Adipose tissue (tissue), 3 donors: Measurements from ENCODE around the gene DPM2. TPM values are rescaled to one million over a fixed set of nuclear protein-coding genes. Genes with fewer than 3 reads are reported as not detected.

Experiments
- H3K27ac ChIP-seq: one replicate; pipeline ENCODE4 v1.5.1; 2013; ENCODE audit warnings: low read depth, low read length
- WGBS, 3 donors: extraction: QIAGEN DNeasy Blood & Tissue Kit; methylation state at CpG; one replicate each; pipeline ENCODE4 v1.1.7; 2013; 5-methylcytosine and 5-hydroxymethylcytosine counted together
- polyA plus RNA-seq, 3 donors: library from polyadenylated mRNA; stranded (reverse); fragments of 200-250 nt; gene quantifications; one replicate each; pipeline ENCODE4 v1.2.3, GENCODE V29; 2013
- donor health status: healthy with polysubstance abuse.
- donor health status: Bipolar disorder and iron deficiency.
- donor health status: healthy.

Gene DPM2
- 10 to 100 TPM; 26.9 to 40.5 (median 30.2) TPM for polyA plus RNA-seq

- WGBS, 3 donors = 5 to 6% (median 6%) methylated on average over 56 to 60 of the region's 60 CpGs
- no peak within 1 kb of the TSS for H3K27ac ChIP-seq
Observed at GRCh38 chr9:127937388-127938297, at the start of gene DPM2. Gene DPM2, minus strand, starts transcription at chr9:127937854. Its CDS starts 34 bp downstream, at chr9:127937820.

GRCh38 chr9:127987103-127987614, 49.5 kb upstream of the DPM2 start:
- WGBS, 3 donors = 28 to 93% (median 83%) methylated on average over 9 of the region's 9 CpGs
- no peak overlapping the region for H3K27ac ChIP-seq

GRCh38 chr9:127985011-127985410, 47.4 kb upstream of the DPM2 start:
- 74 to 96% (median 92%) methylated on average over 3 of the region's 3 CpGs for WGBS, 3 donors
- no peak overlapping the region for H3K27ac ChIP-seq

- H3K27ac ChIP-seq = no peak overlapping the region
- 89 to 93% (median 90%) methylated on average over 9 of the region's 9 CpGs for WGBS, 3 donors
Observed at GRCh38 chr9:127983847-127984289, 46.2 kb upstream of the DPM2 start.

GRCh38 chr9:127982912-127983311, 45.3 kb upstream of the DPM2 start:
- no peak overlapping the region for H3K27ac ChIP-seq
- WGBS, 3 donors = 57 to 95% (median 70%) methylated on average over 1 of the region's 1 CpG

- 62 to 70% (median 63%) methylated on average over 11 of the region's 11 CpGs for WGBS, 3 donors
- H3K27ac ChIP-seq = no peak overlapping the region
Observed at GRCh38 chr9:127981559-127982121, 44.0 kb upstream of the DPM2 start.

GRCh38 chr9:127980706-127981558, 43.3 kb upstream of the DPM2 start, which contains the start of gene EEIG1:
Gene EEIG1, minus strand, starts transcription at chr9:127980989. Its CDS starts 852 bp downstream, at chr9:127980137.
- 0 to 1% (median 0%) methylated on average over 62 to 93 of the region's 93 CpGs for WGBS, 3 donors

GRCh38 chr9:127980060-127980705, 42.5 kb upstream of the DPM2 start:
- no peak overlapping the region for H3K27ac ChIP-seq
- WGBS, 3 donors = 0 to 1% (median 1%) methylated on average over 42 to 61 of the region's 61 CpGs

More at GRCh38 chr9:127980706-127981558, 43.3 kb upstream of the DPM2 start, which contains the start of gene EEIG1:
- H3K27ac ChIP-seq = peak within 1 kb of the TSS; percentile 41

- no peak overlapping the region for H3K27ac ChIP-seq
- 2 to 14% (median 12%) methylated on average over 24 of the region's 24 CpGs for WGBS, 3 donors
Observed at GRCh38 chr9:127979333-127980059, 41.8 kb upstream of the DPM2 start.

GRCh38 chr9:127979015-127979332, 41.3 kb upstream of the DPM2 start:
- 23 to 67% (median 61%) methylated on average over 5 of the region's 5 CpGs for WGBS, 3 donors
- no peak overlapping the region for H3K27ac ChIP-seq

GRCh38 chr9:127977884-127978647, 40.4 kb upstream of the DPM2 start:
- H3K27ac ChIP-seq = no peak overlapping the region
- WGBS, 3 donors = 23 to 64% (median 60%) methylated on average over 12 of the region's 12 CpGs

- no peak overlapping the region for H3K27ac ChIP-seq
- 40 to 89% (median 89%) methylated on average over 7 of the region's 7 CpGs for WGBS, 3 donors
Observed at GRCh38 chr9:127977009-127977883, 39.6 kb upstream of the DPM2 start.

GRCh38 chr9:127976498-127976897, 38.8 kb upstream of the DPM2 start:
- 20 to 87% (median 71%) methylated on average over 6 of the region's 6 CpGs for WGBS, 3 donors
- no peak overlapping the region for H3K27ac ChIP-seq

GRCh38 chr9:127975376-127976315, 38.0 kb upstream of the DPM2 start:
- 65 to 81% (median 71%) methylated on average over 10 of the region's 10 CpGs for WGBS, 3 donors
- H3K27ac ChIP-seq = no peak overlapping the region

- WGBS, 3 donors = 38 to 66% (median 61%) methylated on average over 10 of the region's 10 CpGs
- no peak overlapping the region for H3K27ac ChIP-seq
Observed at GRCh38 chr9:127974769-127975261, 37.2 kb upstream of the DPM2 start.
